IMR-90 (cell line): ENCODE measurements around the gene TTC39B. TPM values are rescaled to one million over a fixed set of nuclear protein-coding genes. Genes with fewer than 3 reads are reported as not detected.

Source experiments
- ATAC-seq: fragments of 200-7000 bp; cut with Tn5 transposase; 2 replicates; pipeline ENCODE4 v1.9.1; 2020; ENCODE audit warnings: low read depth, mild to moderate bottlenecking, moderate library complexity
- BruUV-seq: library from RNA; stranded (reverse); fragments of 400-500 nt; replicated peaks from 2 replicates; lab custom pipeline; 2021; lab: Mats Ljungman, UMichigan
- CTCF ChIA-PET: fragments of 300-600 bp; formaldehyde crosslinking; extraction: SDS; loops from one replicate; lab custom pipeline; 2021; ENCODE audit warnings: antibody characterized with exemption; lab: Yijun Ruan, JAX
- POLR2A ChIA-PET: fragments of 300-600 bp; sonication (Branson Sonifier 250); formaldehyde crosslinking; loops from one replicate; lab custom pipeline; 2022; ENCODE audit warnings: antibody characterized with exemption; ENCODE audit not compliant: unreplicated experiment; lab: Charles Lee
- DNase-seq: peaks from one replicate; pipeline ENCODE4 v3.0.0; 2013
- H2AFZ ChIP-seq: replicated peaks from 2 replicates; pipeline ENCODE3; 2013; ENCODE audit warnings: low read length, mild to moderate bottlenecking; ENCODE audit not compliant: poor library complexity
- H2AK5ac ChIP-seq: 2 replicates; pipeline ENCODE4 v1.6.1; 2013; ENCODE audit warnings: low read depth, low read length, inconsistent platforms
- H2AK9ac ChIP-seq: replicated peaks from 2 replicates; pipeline ENCODE3; 2013; ENCODE audit warnings: mild to moderate bottlenecking, low read depth, low read length, moderate library complexity; ENCODE audit not compliant: poor library complexity
- H2BK120ac ChIP-seq: 2 replicates; pipeline ENCODE4 v1.6.1; 2013; ENCODE audit warnings: low read depth, low read length, inconsistent platforms
- H2BK15ac ChIP-seq: 3 replicates; pipeline ENCODE4 v1.6.1; 2013; ENCODE audit warnings: low read depth, low read length, inconsistent platforms
- H2BK20ac ChIP-seq: 2 replicates; pipeline ENCODE4 v1.6.1; 2013; ENCODE audit warnings: low read depth, mild to moderate bottlenecking, inconsistent platforms, low read length, moderate library complexity
- H2BK5ac ChIP-seq: 2 replicates; pipeline ENCODE4 v1.6.1; 2013; ENCODE audit warnings: mild to moderate bottlenecking, low read depth, low read length, inconsistent platforms; ENCODE audit not compliant: poor library complexity, severe bottlenecking
- H3K14ac ChIP-seq: replicated peaks from 2 replicates; pipeline ENCODE4 v1.6.1; 2013; ENCODE audit warnings: low read depth, low read length, inconsistent platforms
- H3K18ac ChIP-seq: 2 replicates; pipeline ENCODE4 v1.6.1; 2013; ENCODE audit warnings: low read depth, low read length, control low read depth
- H3K23ac ChIP-seq: 2 replicates; pipeline ENCODE4 v1.6.1; 2013; ENCODE audit warnings: low read depth, low read length, inconsistent platforms
- H3K27ac ChIP-seq: 2 replicates; pipeline ENCODE4 v1.5.1; 2013; ENCODE audit warnings: mild to moderate bottlenecking, control low read depth, low read length; ENCODE audit not compliant: insufficient read depth
- H3K27me3 ChIP-seq: 2 replicates; pipeline ENCODE4 v1.6.1; 2013; ENCODE audit warnings: low read length; ENCODE audit not compliant: control insufficient read depth, insufficient read depth
- H3K36me3 ChIP-seq: 2 replicates; pipeline ENCODE4 v1.6.1; 2013; ENCODE audit warnings: low read length, mixed read lengths; ENCODE audit not compliant: control insufficient read depth, insufficient read depth
- H3K4ac ChIP-seq: 2 replicates; pipeline ENCODE4 v1.6.1; 2013; ENCODE audit warnings: low read depth, low read length, inconsistent platforms
- H3K4me1 ChIP-seq: 2 replicates; pipeline ENCODE4 v1.6.1; 2013; ENCODE audit warnings: low read length, mixed read lengths; ENCODE audit not compliant: control insufficient read depth, insufficient read depth
- H3K4me2 ChIP-seq: 2 replicates; pipeline ENCODE4 v1.6.1; 2013; ENCODE audit warnings: low read depth, mild to moderate bottlenecking, control low read depth, low read length, moderate library complexity
- H3K4me3 ChIP-seq: 2 replicates; pipeline ENCODE4 v1.5.1; 2013; ENCODE audit warnings: low read depth, mild to moderate bottlenecking, control low read depth, low read length, moderate library complexity; ENCODE audit not compliant: insufficient read depth
- H3K56ac ChIP-seq: 2 replicates; pipeline ENCODE4 v1.6.1; 2013; ENCODE audit warnings: low read length, inconsistent platforms; ENCODE audit not compliant: insufficient read depth; ENCODE audit errors: extremely low read depth
- H3K79me1 ChIP-seq, 2 experiments: 2 replicates each; pipeline ENCODE4 v1.6.1; 2013; ENCODE audit warnings: low read length in 2 of 2, inconsistent platforms in 1 of 2, low read depth in 1 of 2
- H3K9ac ChIP-seq: 2 replicates; pipeline ENCODE4 v1.6.1; 2013; ENCODE audit warnings: low read depth, low read length, control low read depth
- H3K9me1 ChIP-seq: 2 replicates; pipeline ENCODE4 v1.6.1; 2013; ENCODE audit warnings: low read length, inconsistent platforms; ENCODE audit not compliant: insufficient read depth
- H3K9me3 ChIP-seq: 2 replicates; pipeline ENCODE4 v1.6.1; 2013; ENCODE audit warnings: low read length; ENCODE audit not compliant: control insufficient read depth, insufficient read depth
- H4K20me1 ChIP-seq: 2 replicates; pipeline ENCODE4 v1.6.1; 2013; ENCODE audit warnings: low read length, inconsistent platforms; ENCODE audit not compliant: insufficient read depth
- H4K5ac ChIP-seq: 2 replicates; pipeline ENCODE4 v1.6.1; 2013; ENCODE audit warnings: mild to moderate bottlenecking, low read depth, low read length, control low read depth
- H4K8ac ChIP-seq, 2 experiments: 2 replicates each; pipeline ENCODE4 v1.6.1; 2013; ENCODE audit warnings: low read depth in 2 of 2, low read length in 2 of 2, control low read depth in 1 of 2, inconsistent platforms in 1 of 2
- H4K91ac ChIP-seq: 2 replicates; pipeline ENCODE4 v1.6.1; 2013; ENCODE audit warnings: low read depth, low read length, inconsistent platforms; ENCODE audit not compliant: insufficient read depth
- BHLHE40 ChIP-seq: fragments of 150-350 bp; IDR thresholded peaks from 2 replicates; pipeline ENCODE4 v1.6.1; 2016; ENCODE audit warnings: mild to moderate bottlenecking, low read depth, low read length
- CEBPB ChIP-seq: IDR thresholded peaks from 2 replicates; pipeline ENCODE4 v1.6.1; 2012; ENCODE audit warnings: low read depth, low read length, improper control_type of control experiment
- CHD1 ChIP-seq: IDR thresholded peaks from 2 replicates; pipeline ENCODE4 v1.6.1; 2012; ENCODE audit warnings: low read depth, low read length, improper control_type of control experiment
- CTCF ChIP-seq: conservative IDR thresholded peaks from 2 replicates; pipeline ENCODE4 v1.5.1; 2012; ENCODE audit warnings: mild to moderate bottlenecking, low read depth, low read length, improper control_type of control experiment
- MAFK ChIP-seq: IDR thresholded peaks from 2 replicates; pipeline ENCODE4 v1.6.1; 2012; ENCODE audit warnings: low read depth, low read length, improper control_type of control experiment
- POLR2A ChIP-seq: IDR thresholded peaks from 2 replicates; pipeline ENCODE4 v1.6.1; 2012; ENCODE audit warnings: mild to moderate bottlenecking, low read depth, low read length
- RAD21 ChIP-seq: IDR thresholded peaks from 2 replicates; pipeline ENCODE4 v1.6.1; 2012; ENCODE audit warnings: low read length, improper control_type of control experiment
- RCOR1 ChIP-seq: IDR thresholded peaks from 2 replicates; pipeline ENCODE4 v1.6.1; 2012; ENCODE audit warnings: mild to moderate bottlenecking, low read length, improper control_type of control experiment; ENCODE audit not compliant: insufficient replicate concordance
- SMC3 ChIP-seq: fragments of 150-350 bp; IDR thresholded peaks from 2 replicates; pipeline ENCODE4 v1.6.1; 2016; ENCODE audit warnings: low read depth, mild to moderate bottlenecking, antibody characterized with exemption, low read length, moderate library complexity
- WGBS, 2 experiments: methylation state at CpG; one replicate each; pipeline versions ENCODE4 v1.1.5 to v1.1.7; 2013; ENCODE audit warnings: missing lambda C conversion rate in 2 of 2; ENCODE audit not compliant: insufficient read length in 1 of 2; ENCODE audit errors: extremely low coverage in 2 of 2; 5-methylcytosine and 5-hydroxymethylcytosine counted together
- dilution Hi-C: fragments of 300-500 bp; cut with HindIII; formaldehyde crosslinking; loops from one replicate; pipeline ENCODE4 v1.14.3; 2018; ENCODE audit warnings: low sequenced_read_pairs; ENCODE audit not compliant: unreplicated experiment
- in situ Hi-C: fragments of 300-500 bp; cut with MboI; formaldehyde crosslinking; loops from 3 replicates; pipeline ENCODE4 v1.14.3; 2019; ENCODE audit warnings: low sequenced_read_pairs, inconsistent platforms, mixed read lengths
- intact Hi-C: fragments of 100-400 bp; cut with micrococcal nuclease; formaldehyde crosslinking; loops from 2 replicates; pipeline ENCODE4 v1.10.0; 2022
- polyA plus RNA-seq, 3 experiments: library from polyadenylated mRNA; depleted of rRNA; stranded (reverse); fragments of >200 nt; gene quantifications; 2 replicates each; pipeline ENCODE4 v1.2.3, GENCODE V29; 2012; ENCODE audit warnings: low replicate concordance in 1 of 3
- total RNA-seq: library from RNA; depleted of rRNA; stranded (reverse); fragments of >200 nt; gene quantifications from 2 replicates; pipeline ENCODE4 v1.2.3, GENCODE V29; 2012

Gene TTC39B
- total and polyA plus RNA-seq, 2 of the 4 experiments (the other 2 are of a cell fraction): 2.5 to 12.2 TPM

- TF ChIP-seq MAFK (no peak), RCOR1 (no peak), SMC3 (no peak), CHD1 (no peak), BHLHE40 (peak; percentile 30; the same call in 1 of the 2 replicates), CEBPB (no peak), POLR2A (no peak), RAD21 (no peak), CTCF (no peak)
- dilution Hi-C loops: no loop called here
Measured at GRCh38 chr9:15317836-15318235, 10.8 kb upstream of the TTC39B start.

More at GRCh38 chr9:15317836-15318235, 10.8 kb upstream of the TTC39B start:
- Histone ChIP-seq H3K23ac (no peak overlapping the region), H4K91ac (no peak overlapping the region), H3K9ac (no peak overlapping the region), H3K9me1 (no peaks in the 10 kb centered on the region), H3K27me3 (no peaks in the 10 kb centered on the region), H2BK20ac (no peak overlapping the region), H2AFZ (no peak overlapping the region), H3K27ac (no peak overlapping the region), H2AK9ac (no peak overlapping the region), H2BK120ac (no peak overlapping the region), H2AK5ac (0 out of 2 replicates have a peak overlapping the region, but pooled peaks have one; percentile 8), H3K4ac (no peak overlapping the region), H3K4me3 (no peak overlapping the region), H3K79me1 (no peaks in the 10 kb centered on the region), H4K5ac (no peak overlapping the region), H3K4me1 (peaks cover 2% of the 10 kb centered on the region; the same call in 1 of the 2 replicates), H4K20me1 (no peaks in the 10 kb centered on the region), H4K8ac (no peak overlapping the region), H2BK5ac (no peak overlapping the region), H3K36me3 (no peaks in the 10 kb centered on the region), H3K4me2 (no peak overlapping the region), H3K14ac (0 out of 2 replicates have a peak overlapping the region, but pooled peaks have one; percentile 6), H2BK15ac (no peak overlapping the region), H3K18ac (no peak overlapping the region), H3K9me3 (no peaks in the 10 kb centered on the region), H3K56ac (no peak overlapping the region)
- 28% methylated on average over 2 of the region's 4 CpGs; no CpG with 5 or more reads in 1 of the 2 experiments for WGBS, 2 experiments
- intact Hi-C loops: no loop called here
- ChIA-PET CTCF (no interaction called here), POLR2A (no interaction called here)
- DNase-seq (peak; percentile 49), ATAC-seq (peak; percentile 42; the same call in 1 of the 2 replicates)
- BruUV-seq: no TSS peak
- in situ Hi-C loops: no loop called here
